Hepatocyte (in vitro differentiated cells): ENCODE data around the gene DIAPH1.

Experiments
- EZH2 ChIP-seq: fragments of 200-600 bp; sonication (generic); IDR thresholded peaks from 2 replicates; pipeline ENCODE4 v1.6.1; 2016; ENCODE audit warnings: antibody characterized with exemption, mild to moderate bottlenecking, borderline replicate concordance
- EZH2phosphoT487 ChIP-seq: fragments of 200-600 bp; sonication (generic); IDR thresholded peaks from one replicate; pipeline ENCODE4 v1.6.1; 2018; ENCODE audit warnings: antibody characterized with exemption, mild to moderate bottlenecking, low read depth, moderate library complexity; ENCODE audit not compliant: unreplicated experiment, severe bottlenecking
- TF ChIP-seq, protein P1 (sequence below): fragments of 200-600 bp; sonication (generic); IDR thresholded peaks from 2 replicates; pipeline ENCODE4 v1.5.1; 2016; ENCODE audit warnings: antibody characterized with exemption, mild to moderate bottlenecking; ENCODE audit not compliant: poor library complexity

- no peak for TF ChIP-seq EZH2
- TF ChIP-seq, protein P1, sequence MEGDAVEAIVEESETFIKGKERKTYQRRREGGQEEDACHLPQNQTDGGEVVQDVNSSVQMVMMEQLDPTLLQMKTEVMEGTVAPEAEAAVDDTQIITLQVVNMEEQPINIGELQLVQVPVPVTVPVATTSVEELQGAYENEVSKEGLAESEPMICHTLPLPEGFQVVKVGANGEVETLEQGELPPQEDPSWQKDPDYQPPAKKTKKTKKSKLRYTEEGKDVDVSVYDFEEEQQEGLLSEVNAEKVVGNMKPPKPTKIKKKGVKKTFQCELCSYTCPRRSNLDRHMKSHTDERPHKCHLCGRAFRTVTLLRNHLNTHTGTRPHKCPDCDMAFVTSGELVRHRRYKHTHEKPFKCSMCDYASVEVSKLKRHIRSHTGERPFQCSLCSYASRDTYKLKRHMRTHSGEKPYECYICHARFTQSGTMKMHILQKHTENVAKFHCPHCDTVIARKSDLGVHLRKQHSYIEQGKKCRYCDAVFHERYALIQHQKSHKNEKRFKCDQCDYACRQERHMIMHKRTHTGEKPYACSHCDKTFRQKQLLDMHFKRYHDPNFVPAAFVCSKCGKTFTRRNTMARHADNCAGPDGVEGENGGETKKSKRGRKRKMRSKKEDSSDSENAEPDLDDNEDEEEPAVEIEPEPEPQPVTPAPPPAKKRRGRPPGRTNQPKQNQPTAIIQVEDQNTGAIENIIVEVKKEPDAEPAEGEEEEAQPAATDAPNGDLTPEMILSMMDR, result peak; percentile 80
- TF ChIP-seq EZH2phosphoT487, result no peak
These were observed 61.1 kb downstream of the DIAPH1 start for GRCh38 chr5:141557681-141558136.
